HepG2 (cell line): ENCODE data around the gene RUNX3. TPM values are rescaled to one million over a fixed set of nuclear protein-coding genes. Genes with fewer than 3 reads are reported as not detected.

Experiments
- ATAC-seq: fragments of 200-7000 bp; cut with Tn5 transposase; 3 replicates; pipeline ENCODE4 v1.9.1; 2020; ENCODE audit warnings: mild to moderate bottlenecking, moderate library complexity
- BruUV-seq: library from RNA; stranded (reverse); fragments of 400-500 nt; replicated peaks from 2 replicates; lab custom pipeline; 2021; lab: Mats Ljungman, UMichigan
- CTCF ChIA-PET: fragments of 300-600 bp; formaldehyde crosslinking; extraction: SDS; loops from one replicate; lab custom pipeline; 2021; ENCODE audit warnings: low total read pairs, inconsistent platforms, low intra/inter-chr PET ratio; lab: Yijun Ruan, JAX
- POLR2A ChIA-PET: fragments of 350-600 bp; sonication (Branson Sonifier 250); formaldehyde crosslinking; loops from one replicate; lab custom pipeline; 2020; ENCODE audit warnings: antibody characterized with exemption, inconsistent platforms; lab: Yijun Ruan, JAX
- DNase-seq: peaks from one replicate; pipeline ENCODE4 v3.0.0-alpha.2; 2015; ENCODE audit warnings: low spot score
- FAIRE-seq: peaks from 3 replicates; lab custom pipeline; 2011; peaks lifted over from hg19 to GRCh38; lab: Jason Lieb, UNC
- H2AFZ ChIP-seq: one replicate; pipeline ENCODE4 v1.6.1; 2011; ENCODE audit warnings: low read length, inconsistent platforms
- H3K27ac ChIP-seq: fragments of 300-600 bp; 3 replicates; pipeline ENCODE4 v1.8.0; 2011; ENCODE audit warnings: mixed run types, mild to moderate bottlenecking, mixed read lengths, low read length, inconsistent platforms; ENCODE audit not compliant: insufficient read depth; ENCODE audit errors: extremely low read length
- H3K27me3 ChIP-seq, 2 experiments: fragments of 200-600 bp in 1 of 2; 2 replicates in 1 of 2; 3 replicates in 1 of 2; pipeline versions ENCODE4 v1.6.0 to v1.8.0; 2011; ENCODE audit warnings: low read length in 2 of 2, mild to moderate bottlenecking in 2 of 2, moderate library complexity in 2 of 2, inconsistent platforms in 1 of 2; ENCODE audit not compliant: insufficient read depth in 2 of 2, control insufficient read depth in 1 of 2
- H3K36me3 ChIP-seq, 2 experiments: fragments of 200-600 bp in 1 of 2; replicated peaks in 1 of 2; 2 replicates in 1 of 2; 3 replicates in 1 of 2; pipeline versions ENCODE4 v1.5.1 to v1.8.0; 2011; ENCODE audit warnings: low read length in 2 of 2, inconsistent platforms in 1 of 2; ENCODE audit not compliant: insufficient read depth in 2 of 2, control insufficient read depth in 1 of 2
- H3K4me1 ChIP-seq: 2 replicates; pipeline ENCODE4 v1.5.1; 2012; ENCODE audit warnings: low read length, inconsistent platforms; ENCODE audit not compliant: insufficient read depth
- H3K4me2 ChIP-seq: 2 replicates; pipeline ENCODE4 v1.6.0; 2011; ENCODE audit warnings: low read depth, low read length, inconsistent platforms
- H3K4me3 ChIP-seq, 3 experiments: fragments of 200-600 bp in 1 of 3; sonication (generic), shearing (Covaris generic) in 1 of 3; replicated peaks in 1 of 3; 2 replicates each; pipeline ENCODE4 v1.5.1; 2011 to 2016; ENCODE audit warnings: low read length in 3 of 3, inconsistent platforms in 2 of 3, low read depth in 2 of 3, mild to moderate bottlenecking in 2 of 3, control low read depth in 1 of 3, mixed read lengths in 1 of 3; ENCODE audit not compliant: insufficient read depth in 1 of 3
- H3K79me2 ChIP-seq: one replicate; pipeline ENCODE4 v1.6.1; 2011; ENCODE audit warnings: low read length, inconsistent platforms; ENCODE audit not compliant: insufficient read depth
- H3K9ac ChIP-seq: 2 replicates; pipeline ENCODE4 v1.6.0; 2011; ENCODE audit warnings: mild to moderate bottlenecking, low read depth, low read length, inconsistent platforms; ENCODE audit not compliant: insufficient read depth
- H3K9me3 ChIP-seq: 2 replicates; pipeline ENCODE4 v1.5.1; 2012; ENCODE audit warnings: mild to moderate bottlenecking, low read length
- H4K20me1 ChIP-seq: 2 replicates; pipeline ENCODE4 v1.6.0; 2011; ENCODE audit warnings: inconsistent platforms, mild to moderate bottlenecking, low read length, moderate library complexity; ENCODE audit not compliant: insufficient read depth
- E2F5 ChIP-seq: sonication (generic); formaldehyde crosslinking; conservative IDR thresholded peaks from 2 replicates; pipeline ENCODE4 v1.4.0; 2020; ENCODE audit warnings: missing genetic modification reagents
- SNRNP70 ChIP-seq: fragments of 200-400 bp; formaldehyde crosslinking; IDR thresholded peaks from 2 replicates; pipeline ENCODE4 v1.6.1; 2017; ENCODE audit warnings: mild to moderate bottlenecking, low read depth, low read length, moderate library complexity
- TBP ChIP-seq: sonication (generic); formaldehyde crosslinking; IDR thresholded peaks from 2 replicates; pipeline ENCODE4 v1.5.0; 2020; ENCODE audit warnings: missing genetic modification reagents
- THYN1 ChIP-seq: sonication (generic); formaldehyde crosslinking; IDR thresholded peaks from 2 replicates; pipeline ENCODE4 v1.8.1; 2023; ENCODE audit warnings: low read depth, mild to moderate bottlenecking, moderate library complexity, missing genetic modification reagents, borderline replicate concordance
- USF2 ChIP-seq, 2 experiments: sonication (generic) in 1 of 2; formaldehyde crosslinking in 1 of 2; IDR thresholded peaks; 2 replicates each; pipeline versions ENCODE4 v1.5.1 to v1.6.1; 2011 to 2020; ENCODE audit warnings: borderline replicate concordance in 1 of 2, low read depth in 1 of 2, low read length in 1 of 2, mild to moderate bottlenecking in 1 of 2, missing genetic modification reagents in 1 of 2, moderate library complexity in 1 of 2
- ZNF431 ChIP-seq: sonication (generic); formaldehyde crosslinking; IDR thresholded peaks from 2 replicates; pipeline ENCODE4 v1.9.0; 2022; ENCODE audit warnings: missing genetic modification reagents, low read depth, mild to moderate bottlenecking, borderline replicate concordance
- WGBS: methylation state at CpG from one replicate; pipeline ENCODE4 v1.1.6; 2017; ENCODE audit warnings: low lambda C conversion rate; 5-methylcytosine and 5-hydroxymethylcytosine counted together
- in situ Hi-C: cut with HindIII; loops from 2 replicates; pipeline ENCODE4 v1.10.0; 2017; ENCODE audit warnings: low pct_unique_long_range_greater_than_20kb; ENCODE audit not compliant: extremely low pct_ligation_motif_present
- intact Hi-C: fragments of 100-400 bp; cut with micrococcal nuclease; formaldehyde crosslinking; loops from one replicate; pipeline ENCODE4 v1.10.0; 2022; ENCODE audit not compliant: unreplicated experiment
- polyA plus RNA-seq, 8 experiments: library from polyadenylated mRNA; depleted of rRNA in 3 of 8; stranded (reverse) in 7 of 8; unstranded in 1 of 8; fragments of >200 nt; fragmentation: Illumina TruSeq in 4 of 8; extraction: Trizol in 4 of 8; gene quantifications; 2 replicates each; pipeline versions ENCODE4 v1.2.1 to v1.2.3, GENCODE V29; 2011 to 2016; ENCODE audit warnings: low read depth in 4 of 8, missing spikeins in 1 of 8, mixed read lengths in 1 of 8; ENCODE audit not compliant: insufficient read depth in 1 of 8
- total RNA-seq, 5 experiments: library from RNA; depleted of rRNA; stranded (reverse); fragments of >200 nt; fragmentation: Illumina TruSeq; extraction: Trizol; gene quantifications; 2 replicates each; pipeline ENCODE4 v1.2.3, GENCODE V29; 2016; ENCODE audit warnings: low read depth in 1 of 5

The RUNX3 gene
- total and polyA plus RNA-seq, 2 of the 13 experiments (the other 11 are each of a cell fraction or from before 2014, with no cell fraction given): 0.04 to 0.22 TPM

DNA sequence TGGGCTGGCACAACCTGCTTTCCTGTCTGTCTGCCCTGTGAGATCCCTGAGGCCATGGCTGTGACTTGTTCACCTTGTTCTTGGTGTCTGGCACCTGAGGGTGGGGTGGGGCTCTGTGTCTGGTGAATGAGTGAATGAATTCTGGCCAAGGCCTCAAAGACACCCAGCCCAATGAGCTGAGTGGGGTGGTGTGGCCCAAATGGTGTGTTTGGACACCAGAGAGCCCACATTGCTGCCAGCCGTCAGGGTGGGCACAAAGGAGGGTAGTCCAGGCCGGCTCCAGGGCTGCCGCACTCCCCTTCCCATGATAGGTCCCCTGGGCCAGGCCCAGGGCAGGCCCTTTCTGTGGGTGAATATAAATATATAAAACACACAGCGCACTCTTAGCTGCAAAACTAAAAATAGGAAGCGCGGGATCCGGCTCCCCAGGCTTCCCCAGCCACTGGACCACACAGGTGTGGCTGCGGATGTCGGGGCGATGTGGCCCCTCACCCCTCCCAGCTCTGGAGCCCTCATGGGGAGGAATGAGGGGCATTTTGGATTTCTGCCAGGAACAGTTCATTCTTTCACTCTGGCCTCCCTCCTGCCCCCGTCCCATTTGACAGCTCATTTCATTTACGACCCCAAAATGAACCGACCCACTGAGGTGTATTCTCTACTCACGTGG is 33.3 kb downstream of the RUNX3 start:
- H3K27ac ChIP-seq: no peak overlapping the region
- no peaks in the 10 kb centered on the region for H4K20me1 ChIP-seq
- ATAC-seq (no peak), DNase-seq (no peak), FAIRE-seq (no peak)
- H3K9me3 ChIP-seq: peaks cover 11% of the 10 kb centered on the region
- 46% methylated on average over 8 of the region's 14 CpGs for WGBS
- ChIA-PET CTCF (interaction anchor here (2.0 kb wide), 1 partner anchor 48 kb away, joined by 8 read pairs; no protein-coding TSS in a partner anchor), POLR2A (no interaction called here)
- intact Hi-C loops: no loop called here
- H3K9ac ChIP-seq: no peak overlapping the region
- H3K36me3 ChIP-seq: no peaks in the 10 kb centered on the region
- H3K4me1 ChIP-seq: no peaks in the 10 kb centered on the region
- H2AFZ ChIP-seq: no peak overlapping the region
- no peaks in the 10 kb centered on the region for H3K79me2 ChIP-seq
- no TSS peak for BruUV-seq
- no peak for TF ChIP-seq SNRNP70
- no peak for TF ChIP-seq ZNF431 (CRISPR knock-in tag)
- TF ChIP-seq TBP (CRISPR knock-in tag): no peak
- TF ChIP-seq USF2 (IDR thresholded peaks at IDR 0.05; ENCODE audit: low read depth, low read length): no peak
- TF ChIP-seq USF2 (CRISPR knock-in tag; IDR thresholded peaks at IDR 0.05; ENCODE audit: borderline replicate concordance): no peak
- no peak for TF ChIP-seq THYN1
- no peak for TF ChIP-seq E2F5 (CRISPR knock-in tag)
- no peak overlapping the region for H3K4me3 ChIP-seq
- in situ Hi-C loops: no loop called here
- H3K27me3 ChIP-seq: peaks cover 1 to 23% of the 10 kb centered on the region in 2 experiments; a peak in 4 of 5 replicates
- H3K4me2 ChIP-seq: no peak overlapping the region
